HG02678 (cell line): ENCODE results near the gene EXOG.

Experiments
- ATAC-seq: cut with Tn5 transposase; IDR thresholded peaks from one replicate; pipeline ENCODE4 v1.9.1; 2021; ENCODE audit warnings: mild to moderate bottlenecking, moderate library complexity; ENCODE audit not compliant: unreplicated experiment

EXOG gene

DNA sequence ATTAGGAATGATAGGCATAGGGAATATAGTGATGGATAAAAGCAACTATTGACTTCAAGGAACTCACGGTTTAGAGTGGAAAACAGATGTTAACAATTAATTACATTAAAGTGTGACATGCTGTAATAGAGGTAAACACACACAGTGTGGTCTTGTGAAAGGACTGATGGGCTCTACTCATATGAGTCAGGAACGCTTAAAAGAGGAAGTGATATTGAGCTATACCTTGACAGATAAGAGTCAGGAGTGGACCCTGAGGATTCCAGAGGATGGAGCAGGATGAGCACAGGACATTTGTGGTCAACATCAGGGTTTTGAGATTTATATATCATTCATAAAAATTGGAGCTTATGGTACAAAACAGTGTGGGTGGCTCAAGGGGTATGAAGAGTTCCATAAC is 11.0 kb downstream of the EXOG start:
- peak; percentile 99 for ATAC-seq

DNA sequence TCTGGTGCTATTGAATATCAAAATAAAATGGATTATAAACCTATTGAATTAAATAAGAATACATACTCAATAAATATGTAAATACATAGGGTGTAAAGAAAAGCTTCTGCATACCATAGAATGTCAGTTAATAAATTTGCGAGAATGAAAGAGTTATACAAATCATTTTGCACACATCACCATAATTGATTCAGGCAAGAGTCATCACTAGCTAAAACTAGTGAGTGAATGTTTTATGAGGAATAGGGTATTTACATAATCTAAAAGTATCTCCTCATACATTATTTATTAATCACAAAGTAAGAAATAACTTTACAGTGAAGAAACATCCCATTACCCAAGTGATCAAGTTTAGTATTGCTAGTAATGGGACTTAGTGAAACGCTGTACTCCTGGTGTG is 13.6 kb downstream of the EXOG start:
- no peak for ATAC-seq

- ATAC-seq: no peak
Measured at GRCh38 chr3:38510631-38511030, 14.5 kb downstream of the EXOG start.

- no peak for ATAC-seq
Measured at GRCh38 chr3:38511546-38511945, 15.4 kb downstream of the EXOG start.

DNA sequence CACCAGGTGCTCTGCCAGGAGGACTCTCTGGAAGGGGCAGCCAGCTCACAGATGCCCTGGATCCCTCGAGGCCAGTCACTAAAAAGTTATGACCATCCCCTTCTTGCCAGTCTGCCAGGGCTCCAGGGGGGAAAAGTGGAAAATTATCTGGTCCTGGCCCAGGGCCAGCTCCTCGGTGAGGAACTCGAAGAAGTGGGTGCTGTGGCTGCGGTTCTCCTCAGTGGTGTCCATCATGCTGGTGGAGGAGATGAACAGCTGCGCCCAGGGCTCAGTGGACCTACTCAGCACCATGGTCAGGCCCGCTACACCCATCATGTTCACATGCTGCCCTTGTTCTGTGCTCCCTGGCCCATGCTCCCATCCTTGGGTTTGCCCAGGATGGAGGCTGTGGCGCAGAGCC is 19.2 kb downstream of the EXOG start:
- no peak for ATAC-seq

DNA sequence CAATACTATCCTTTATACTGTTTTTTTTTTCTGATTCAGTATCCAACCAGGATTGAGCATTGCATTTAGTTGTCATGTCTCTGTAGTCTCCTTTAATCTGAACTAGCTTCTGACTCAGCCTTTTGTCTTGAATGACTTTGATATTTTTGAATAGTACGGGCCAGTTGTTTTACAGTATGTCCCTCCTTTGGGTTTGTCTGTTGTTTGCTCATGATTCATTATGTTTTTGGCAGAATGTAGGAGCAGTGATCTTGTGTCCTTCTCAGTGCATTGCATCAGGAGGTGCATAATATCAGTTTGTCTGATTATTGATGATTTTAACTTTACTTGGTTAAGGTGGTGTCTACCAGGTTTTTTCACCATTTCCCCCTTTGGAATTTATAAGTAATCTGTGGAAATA is 20.5 kb downstream of the EXOG start:
- no peak for ATAC-seq

- ATAC-seq: no peak
Measured at GRCh38 chr3:38519000-38519399, 22.9 kb downstream of the EXOG start.

DNA sequence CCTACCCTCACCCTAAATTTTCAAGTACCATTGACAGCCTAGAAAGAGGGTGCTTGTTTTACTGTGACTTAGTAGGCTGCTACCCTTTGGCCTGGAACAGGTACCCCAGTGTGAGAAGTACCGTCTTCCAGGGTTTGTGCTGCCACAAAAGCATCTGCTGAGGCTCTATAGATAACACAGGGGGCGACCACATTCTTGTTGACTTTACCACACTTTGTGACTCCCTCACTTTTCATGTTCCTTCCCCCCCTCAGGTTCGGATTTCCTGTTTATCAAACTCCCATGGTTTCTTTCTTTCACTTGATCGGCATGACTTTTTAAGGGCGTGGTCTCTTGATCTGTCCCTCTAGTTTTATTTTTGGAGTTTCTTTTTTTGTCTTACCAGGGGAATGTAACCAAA is 23.5 kb downstream of the EXOG start:
- no peak for ATAC-seq

DNA sequence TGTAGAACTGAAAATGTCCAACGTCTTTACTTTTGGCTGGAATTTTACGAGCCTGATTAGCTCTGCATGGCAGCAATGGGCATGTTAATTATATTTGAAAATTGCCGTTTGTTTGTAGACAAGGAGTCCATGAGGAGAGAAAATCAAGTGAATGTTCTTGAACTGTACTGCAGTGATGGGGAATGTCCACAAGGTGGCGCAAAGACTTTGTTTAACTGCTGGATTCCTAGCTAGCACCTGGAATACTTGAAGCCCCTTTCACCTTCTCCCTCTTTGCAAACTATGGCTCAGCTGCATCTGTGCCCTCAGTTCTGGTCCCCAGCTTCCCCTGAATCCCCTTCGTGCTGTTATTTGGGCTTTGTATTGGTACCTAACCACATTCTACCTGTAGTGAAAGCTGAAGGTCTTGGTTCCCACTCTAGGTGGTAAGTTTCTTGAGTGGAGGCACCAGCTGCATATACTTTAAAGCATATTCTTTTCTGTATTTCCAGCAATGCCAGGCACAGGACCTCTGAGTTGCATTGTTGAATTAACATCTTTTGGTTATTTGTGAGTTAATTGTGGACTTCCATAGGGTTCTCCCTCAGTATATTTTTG is 25.3 kb downstream of the EXOG start:
- ATAC-seq: no peak

GRCh38 chr3:38522002-38522401 is 25.9 kb downstream of the EXOG start:
- no peak for ATAC-seq

GRCh38 chr3:38524141-38524739 is 28.1 kb downstream of the EXOG start:
- no peak for ATAC-seq

DNA sequence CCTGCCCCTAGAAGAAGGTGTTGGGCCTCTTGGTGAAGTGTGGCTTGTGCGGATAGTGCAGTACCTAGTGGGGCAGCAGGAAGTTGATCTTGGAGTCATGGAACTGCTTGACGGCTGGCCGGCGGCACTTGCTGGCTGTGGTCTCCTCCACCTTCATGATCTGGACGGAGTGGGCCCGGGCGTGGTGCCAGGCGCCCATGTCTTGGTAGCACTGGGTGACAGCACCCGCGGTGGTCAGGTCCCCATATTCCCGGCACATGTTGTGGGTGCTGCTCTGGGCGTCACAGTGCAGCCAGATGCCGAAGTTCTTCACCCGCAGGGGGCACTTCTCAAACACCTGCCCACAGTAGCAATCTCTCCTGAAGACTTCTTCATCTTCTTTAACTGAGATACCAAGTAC is 30.7 kb downstream of the EXOG start:
- no peak for ATAC-seq

DNA sequence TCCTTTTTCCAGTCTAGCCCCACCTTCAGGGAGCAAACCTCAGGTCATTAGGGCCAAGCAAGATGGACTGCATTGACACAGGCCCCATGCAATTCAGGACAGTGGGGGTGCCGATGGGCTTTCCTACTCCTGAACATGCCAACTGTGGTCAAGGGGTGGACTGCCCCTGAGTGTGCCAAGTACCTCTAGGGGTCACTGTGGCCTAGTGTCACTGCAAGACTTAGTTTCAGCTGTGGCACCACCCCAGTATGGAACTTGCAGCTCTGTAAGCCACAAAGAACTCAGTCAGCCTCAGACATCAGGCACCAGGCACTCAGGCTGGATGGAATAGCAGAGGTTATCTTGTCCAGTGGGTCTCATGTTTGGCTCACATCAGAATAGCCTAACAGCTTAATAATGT is 32.3 kb downstream of the EXOG start:
- no peak for ATAC-seq

GRCh38 chr3:38532529-38532928 is 36.4 kb downstream of the EXOG start:
- ATAC-seq: no peak

DNA sequence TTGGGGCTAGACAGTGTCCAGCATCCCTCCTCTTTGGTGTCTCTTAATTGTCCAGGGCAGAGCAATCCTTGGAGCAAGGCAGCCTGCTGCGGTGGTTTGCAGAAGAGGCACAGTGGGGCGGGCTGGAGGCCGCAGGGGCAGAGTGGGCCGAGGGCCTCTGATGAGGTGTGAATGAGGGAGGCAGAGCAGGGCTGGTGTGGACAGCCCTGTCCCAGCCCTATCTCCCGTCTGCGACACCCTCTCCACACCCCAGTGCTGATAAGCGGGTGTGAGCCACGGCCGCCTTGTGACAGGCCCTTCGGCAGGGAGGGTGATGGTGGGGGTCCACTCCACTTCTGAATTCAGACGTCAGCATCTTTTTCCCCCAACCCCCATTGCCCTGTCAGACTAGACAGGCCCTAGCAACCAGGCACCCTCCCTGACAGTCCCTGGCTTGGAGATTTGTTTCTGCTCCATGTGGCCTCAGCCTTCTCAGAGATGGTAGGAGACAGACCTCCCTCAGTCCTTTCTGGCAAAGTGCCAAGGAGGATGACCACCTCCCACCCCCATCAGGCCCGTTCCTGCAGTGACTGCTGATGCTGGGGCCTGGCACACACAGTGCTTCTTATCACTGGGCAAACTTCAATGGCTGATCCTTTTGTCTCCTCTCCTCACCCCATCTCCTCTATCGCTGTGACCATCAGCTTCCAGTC is 37.3 kb downstream of the EXOG start:
- no peak for ATAC-seq

DNA sequence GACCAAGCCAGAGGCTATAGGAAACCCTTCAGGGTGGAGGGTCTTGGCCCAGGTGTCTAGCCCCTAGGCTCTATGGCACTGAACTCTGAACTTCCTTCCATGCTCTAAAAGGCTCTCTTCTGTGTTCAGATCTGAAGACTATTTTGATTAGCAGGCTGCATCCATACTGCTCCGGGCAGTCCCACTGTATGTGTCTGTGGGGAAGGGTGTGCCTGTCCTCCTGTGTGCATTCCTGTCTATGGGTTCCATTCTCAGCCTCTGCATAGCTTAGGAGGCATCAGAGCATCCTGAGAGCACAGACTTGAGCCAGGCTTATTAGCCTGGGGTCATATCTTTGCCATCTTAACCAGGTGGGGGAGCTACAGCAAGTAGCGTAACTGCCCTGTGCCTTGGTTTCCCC is 38.0 kb downstream of the EXOG start:
- no peak for ATAC-seq

DNA sequence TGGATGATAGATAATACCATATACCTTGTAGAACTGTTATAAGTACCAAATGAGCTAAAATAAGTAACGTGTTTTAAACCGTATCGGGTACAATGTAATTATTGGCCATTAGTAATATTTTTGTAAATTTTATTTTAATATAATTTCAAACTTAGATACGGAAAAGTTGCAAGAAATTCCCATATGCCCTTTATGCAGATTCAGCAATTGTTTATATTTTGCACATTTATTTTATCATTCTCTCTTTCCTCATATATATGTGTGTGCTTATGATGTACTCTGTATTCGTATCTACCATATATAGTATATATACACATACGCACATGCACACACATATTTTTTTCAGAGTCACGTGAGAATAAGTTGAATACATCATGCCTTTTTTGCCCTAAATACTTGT is 38.5 kb downstream of the EXOG start:
- ATAC-seq: no peak

DNA sequence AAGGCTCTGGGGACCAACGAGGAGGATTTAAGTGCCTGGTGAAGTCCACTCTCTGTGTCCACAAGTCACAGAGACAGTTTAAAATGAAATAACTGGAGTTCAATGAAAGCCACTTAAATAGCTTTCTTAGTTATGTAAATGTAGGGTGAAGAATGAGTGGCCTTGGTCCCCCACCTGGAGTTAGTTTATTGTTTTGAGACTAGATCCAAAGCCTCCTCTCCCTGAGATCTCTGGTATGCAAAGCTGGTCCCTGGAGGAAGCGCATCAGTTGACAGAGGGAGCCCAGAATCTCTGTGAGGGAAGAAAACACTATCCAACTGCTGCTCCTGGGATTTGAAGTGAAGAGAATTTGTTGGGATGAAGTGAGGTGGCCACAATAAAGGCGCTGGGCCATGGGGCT is 40.5 kb downstream of the EXOG start:
- ATAC-seq: no peak

- ATAC-seq: no peak
Measured at GRCh38 chr3:38538773-38539353, 42.7 kb downstream of the EXOG start.

DNA sequence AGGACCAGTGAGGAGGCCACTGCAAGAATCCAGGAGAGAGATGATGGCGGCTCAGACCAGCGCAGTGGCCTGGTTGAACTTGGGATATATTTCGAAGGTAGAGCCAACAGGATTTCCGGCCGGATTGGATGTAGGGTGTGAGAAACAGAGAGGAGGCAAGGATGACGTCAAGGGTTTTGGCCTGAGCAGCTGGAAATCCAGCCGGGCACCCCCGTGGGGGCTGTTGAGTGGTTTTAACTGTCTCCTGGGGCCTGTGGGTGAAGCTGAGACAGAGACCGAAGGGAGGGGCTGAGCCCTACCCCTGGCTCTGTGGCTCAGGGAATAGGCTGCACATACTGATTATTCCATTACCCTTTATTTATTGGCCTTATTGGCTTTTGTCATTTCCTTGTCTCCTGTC is 45.7 kb downstream of the EXOG start:
- no peak for ATAC-seq

DNA sequence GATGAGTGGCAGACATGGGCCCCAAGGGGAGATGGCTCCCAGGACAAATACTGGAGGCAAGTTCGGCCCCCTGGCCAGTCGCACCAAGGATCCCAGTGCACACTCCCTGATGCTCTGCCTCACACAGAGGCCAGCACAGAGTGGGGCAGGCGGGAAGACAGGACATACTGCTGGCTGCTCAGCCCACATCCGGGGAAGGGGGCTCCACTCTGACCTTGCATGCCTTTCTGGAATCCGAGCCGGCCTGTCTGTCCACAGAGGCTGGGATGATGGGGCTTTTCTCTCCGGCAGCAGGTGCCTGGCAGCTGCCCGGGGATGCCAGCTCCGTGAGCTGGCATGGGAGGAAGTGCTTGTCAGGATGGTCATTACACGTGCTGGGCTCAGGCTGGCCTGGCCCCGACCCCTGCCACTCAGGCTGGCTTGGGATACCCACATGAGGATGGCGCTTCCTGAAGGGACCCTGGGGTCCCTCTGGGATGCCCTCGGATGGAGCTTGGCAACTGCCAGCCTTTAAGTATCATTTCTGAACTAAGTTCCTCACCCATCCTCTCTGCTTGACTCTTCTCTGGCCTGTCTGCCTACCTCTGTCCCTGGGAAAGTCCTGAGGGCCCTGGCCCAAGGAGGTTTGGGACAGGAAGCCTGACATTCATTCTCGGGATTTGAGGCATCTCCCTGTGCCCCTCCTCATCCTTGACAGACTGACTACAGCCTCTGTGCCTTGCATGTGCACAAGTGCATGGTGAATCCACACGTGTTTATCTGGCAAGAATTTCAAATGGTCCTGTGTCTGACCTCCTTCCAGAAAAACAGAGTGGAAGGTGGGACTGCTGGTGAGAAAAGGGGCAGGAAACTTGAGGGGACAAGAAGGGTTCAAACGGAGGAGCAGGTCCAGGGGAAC is 46.5 kb downstream of the EXOG start:
- ATAC-seq: no peak
